Measurements from ENCODE around the gene CRHR1.

Gene CRHR1

DNA sequence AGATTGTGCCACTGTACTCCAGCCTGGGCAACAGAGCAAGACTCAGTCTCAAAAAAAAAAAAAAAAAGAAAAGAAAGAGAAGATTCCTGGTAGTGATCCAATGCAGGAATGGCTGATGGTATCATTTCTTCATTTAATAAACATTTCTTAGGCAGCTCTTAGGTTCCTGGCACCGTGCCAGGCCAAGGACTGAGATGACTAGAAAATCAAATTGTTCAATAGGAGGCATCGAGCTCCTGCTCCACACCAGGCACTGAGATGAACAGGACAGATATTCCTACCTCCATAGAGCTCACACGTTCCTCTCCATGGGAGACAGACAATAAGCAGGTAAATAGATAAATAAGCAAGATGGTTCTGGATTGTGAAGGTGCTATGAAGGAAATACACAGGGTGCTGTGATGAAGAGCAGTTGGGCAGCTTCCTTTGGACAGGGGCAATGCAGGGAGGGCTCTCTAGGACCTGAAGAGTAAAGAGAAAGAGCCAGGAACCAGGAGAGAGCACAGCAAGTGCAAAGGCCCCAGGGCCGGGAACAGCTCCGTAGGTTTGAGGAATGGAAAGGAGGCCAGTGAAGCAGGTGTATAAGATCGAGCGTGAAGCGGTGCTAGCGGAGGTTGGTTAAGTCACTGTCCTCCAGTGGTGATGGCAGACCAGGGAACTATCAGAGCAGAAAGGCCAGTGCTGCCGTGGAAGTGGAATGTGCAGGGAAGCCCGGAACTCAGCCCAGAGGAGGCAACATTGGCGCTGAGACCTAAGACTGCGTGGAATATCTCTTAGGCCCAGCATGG is 26.5 kb upstream of the CRHR1 start:
- TF ChIP-seq NFIC (IDR thresholded peaks at IDR 0.05) (peak; percentile 72), MAX (IDR thresholded peaks at IDR 0.05) (no peak)

GRCh38 chr17:45758544-45758943 is 25.6 kb upstream of the CRHR1 start:
- TF ChIP-seq EP300 (IDR thresholded peaks at IDR 0.05; ENCODE audit: borderline replicate concordance), result no peak
- TF ChIP-seq RAD21 (IDR thresholded peaks at IDR 0.05; ENCODE audit: low read depth), result no peak
- TF ChIP-seq TAF1 (IDR thresholded peaks at IDR 0.05; ENCODE audit: low read depth), result no peak
- TF ChIP-seq, protein P1, sequence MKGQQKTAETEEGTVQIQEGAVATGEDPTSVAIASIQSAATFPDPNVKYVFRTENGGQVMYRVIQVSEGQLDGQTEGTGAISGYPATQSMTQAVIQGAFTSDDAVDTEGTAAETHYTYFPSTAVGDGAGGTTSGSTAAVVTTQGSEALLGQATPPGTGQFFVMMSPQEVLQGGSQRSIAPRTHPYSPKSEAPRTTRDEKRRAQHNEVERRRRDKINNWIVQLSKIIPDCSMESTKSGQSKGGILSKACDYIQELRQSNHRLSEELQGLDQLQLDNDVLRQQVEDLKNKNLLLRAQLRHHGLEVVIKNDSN (IDR thresholded peaks at IDR 0.05), result no peak
- no peak for TF ChIP-seq NFIC (IDR thresholded peaks at IDR 0.05)
- TF ChIP-seq CREB1 (IDR thresholded peaks at IDR 0.05; ENCODE audit: low read depth), result no peak
- TF ChIP-seq TEAD4 (IDR thresholded peaks at IDR 0.05), result no peak
- TF ChIP-seq ZBTB7A (IDR thresholded peaks at IDR 0.05; ENCODE audit: low read depth), result no peak
- no peak for TF ChIP-seq CEBPB (IDR thresholded peaks at IDR 0.05)
- no peak for TF ChIP-seq TCF12 (IDR thresholded peaks at IDR 0.05; ENCODE audit: low read depth)
- TF ChIP-seq MAX (IDR thresholded peaks at IDR 0.05), result no peak
- TF ChIP-seq, protein P2, sequence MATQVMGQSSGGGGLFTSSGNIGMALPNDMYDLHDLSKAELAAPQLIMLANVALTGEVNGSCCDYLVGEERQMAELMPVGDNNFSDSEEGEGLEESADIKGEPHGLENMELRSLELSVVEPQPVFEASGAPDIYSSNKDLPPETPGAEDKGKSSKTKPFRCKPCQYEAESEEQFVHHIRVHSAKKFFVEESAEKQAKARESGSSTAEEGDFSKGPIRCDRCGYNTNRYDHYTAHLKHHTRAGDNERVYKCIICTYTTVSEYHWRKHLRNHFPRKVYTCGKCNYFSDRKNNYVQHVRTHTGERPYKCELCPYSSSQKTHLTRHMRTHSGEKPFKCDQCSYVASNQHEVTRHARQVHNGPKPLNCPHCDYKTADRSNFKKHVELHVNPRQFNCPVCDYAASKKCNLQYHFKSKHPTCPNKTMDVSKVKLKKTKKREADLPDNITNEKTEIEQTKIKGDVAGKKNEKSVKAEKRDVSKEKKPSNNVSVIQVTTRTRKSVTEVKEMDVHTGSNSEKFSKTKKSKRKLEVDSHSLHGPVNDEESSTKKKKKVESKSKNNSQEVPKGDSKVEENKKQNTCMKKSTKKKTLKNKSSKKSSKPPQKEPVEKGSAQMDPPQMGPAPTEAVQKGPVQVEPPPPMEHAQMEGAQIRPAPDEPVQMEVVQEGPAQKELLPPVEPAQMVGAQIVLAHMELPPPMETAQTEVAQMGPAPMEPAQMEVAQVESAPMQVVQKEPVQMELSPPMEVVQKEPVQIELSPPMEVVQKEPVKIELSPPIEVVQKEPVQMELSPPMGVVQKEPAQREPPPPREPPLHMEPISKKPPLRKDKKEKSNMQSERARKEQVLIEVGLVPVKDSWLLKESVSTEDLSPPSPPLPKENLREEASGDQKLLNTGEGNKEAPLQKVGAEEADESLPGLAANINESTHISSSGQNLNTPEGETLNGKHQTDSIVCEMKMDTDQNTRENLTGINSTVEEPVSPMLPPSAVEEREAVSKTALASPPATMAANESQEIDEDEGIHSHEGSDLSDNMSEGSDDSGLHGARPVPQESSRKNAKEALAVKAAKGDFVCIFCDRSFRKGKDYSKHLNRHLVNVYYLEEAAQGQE (IDR thresholded peaks at IDR 0.05; ENCODE audit: low read depth), result no peak

GRCh38 chr17:45759761-45760160 is 24.4 kb upstream of the CRHR1 start:
- TF ChIP-seq EP300 (IDR thresholded peaks at IDR 0.05; ENCODE audit: borderline replicate concordance) (no peak), YY1 (IDR thresholded peaks at IDR 0.05; ENCODE audit: low read depth) (peak; percentile 83), MAX (IDR thresholded peaks at IDR 0.05) (peak; percentile 92), EGR1 (IDR thresholded peaks at IDR 0.05) (no peak), RAD21 (IDR thresholded peaks at IDR 0.05; ENCODE audit: low read depth) (no peak), CREB1 (IDR thresholded peaks at IDR 0.05; ENCODE audit: low read depth) (no peak), NFIC (IDR thresholded peaks at IDR 0.05) (no peak), CEBPB (IDR thresholded peaks at IDR 0.05) (no peak), TCF12 (IDR thresholded peaks at IDR 0.05; ENCODE audit: low read depth) (no peak), ZBTB7A (IDR thresholded peaks at IDR 0.05; ENCODE audit: low read depth) (no peak), FOXM1 (IDR thresholded peaks at IDR 0.05; ENCODE audit: borderline replicate concordance, low read depth) (no peak), TEAD4 (IDR thresholded peaks at IDR 0.05) (no peak), TAF1 (IDR thresholded peaks at IDR 0.05; ENCODE audit: low read depth) (no peak)
- TF ChIP-seq, protein P1 (IDR thresholded peaks at IDR 0.05), result peak; percentile 87
- TF ChIP-seq, protein P2 (IDR thresholded peaks at IDR 0.05; ENCODE audit: low read depth), result no peak

DNA sequence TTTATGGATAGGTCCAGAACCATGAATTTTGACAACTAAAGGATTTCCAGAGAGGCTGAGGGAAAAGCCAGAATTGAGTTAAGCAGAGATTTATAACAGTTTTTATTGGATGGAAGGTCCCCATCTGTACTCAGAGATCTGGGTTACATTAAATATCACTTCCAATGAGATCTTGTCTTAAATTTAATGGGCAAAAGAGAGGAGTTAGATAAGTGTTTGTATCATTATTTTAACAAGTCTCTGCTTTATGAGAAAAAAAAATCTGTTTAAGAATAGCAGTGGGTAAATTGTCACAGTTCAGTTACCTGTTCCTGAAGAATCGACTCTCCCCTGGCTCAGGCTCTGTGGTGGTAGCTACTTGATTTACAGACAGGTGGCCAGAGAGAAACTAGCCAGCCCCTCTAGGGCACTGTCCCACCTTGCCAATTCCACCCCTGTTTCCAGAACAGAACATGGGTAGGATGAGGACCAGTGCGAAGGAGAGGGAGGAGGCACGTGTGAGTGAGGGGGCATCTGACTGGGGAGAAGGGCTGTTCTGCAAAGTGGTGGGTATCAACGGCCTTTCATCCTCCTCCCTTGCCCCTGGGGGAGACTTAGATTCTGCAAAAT is 22.1 kb upstream of the CRHR1 start:
- TF ChIP-seq TEAD4 (IDR thresholded peaks at IDR 0.05), result no peak
- no peak for TF ChIP-seq EGR1 (IDR thresholded peaks at IDR 0.05)
- no peak for TF ChIP-seq RAD21 (IDR thresholded peaks at IDR 0.05; ENCODE audit: low read depth)
- no peak for TF ChIP-seq NFIC (IDR thresholded peaks at IDR 0.05)
- TF ChIP-seq, protein P2 (IDR thresholded peaks at IDR 0.05; ENCODE audit: low read depth), result no peak
- no peak for TF ChIP-seq TAF1 (IDR thresholded peaks at IDR 0.05; ENCODE audit: low read depth)
- no peak for TF ChIP-seq ZBTB7A (IDR thresholded peaks at IDR 0.05; ENCODE audit: low read depth)
- TF ChIP-seq FOXM1 (IDR thresholded peaks at IDR 0.05; ENCODE audit: borderline replicate concordance, low read depth), result no peak
- TF ChIP-seq TCF12 (IDR thresholded peaks at IDR 0.05; ENCODE audit: low read depth), result no peak
- no peak for TF ChIP-seq CEBPB (IDR thresholded peaks at IDR 0.05)
- no peak for TF ChIP-seq YY1 (IDR thresholded peaks at IDR 0.05; ENCODE audit: low read depth)
- no peak for TF ChIP-seq CREB1 (IDR thresholded peaks at IDR 0.05; ENCODE audit: low read depth)
- TF ChIP-seq MAX (IDR thresholded peaks at IDR 0.05), result no peak
- TF ChIP-seq, protein P1 (IDR thresholded peaks at IDR 0.05), result no peak

All from Ishikawa (cell line).